GM21737 (cell line): ENCODE measurements around the gene TANK.
"Not testable (repeated sequence)": the region's sequence is repeated elsewhere in the genome, so short reads cannot be mapped to it uniquely, and the experiment has no call there.

Experiments
- ATAC-seq: cut with Tn5 transposase; IDR thresholded peaks from one replicate; pipeline ENCODE4 v1.9.1; 2021; ENCODE audit warnings: mild to moderate bottlenecking, moderate library complexity; ENCODE audit not compliant: unreplicated experiment

Gene TANK

GRCh38 chr2:161269111-161269510 lies 108.9 kb downstream of the TANK start:
- no peak for ATAC-seq

GRCh38 chr2:161273038-161273760 lies 113.0 kb downstream of the TANK start:
- ATAC-seq: peak; percentile 79

GRCh38 chr2:161278564-161279229 lies 118.5 kb downstream of the TANK start:
- ATAC-seq: not testable (repeated sequence)

DNA sequence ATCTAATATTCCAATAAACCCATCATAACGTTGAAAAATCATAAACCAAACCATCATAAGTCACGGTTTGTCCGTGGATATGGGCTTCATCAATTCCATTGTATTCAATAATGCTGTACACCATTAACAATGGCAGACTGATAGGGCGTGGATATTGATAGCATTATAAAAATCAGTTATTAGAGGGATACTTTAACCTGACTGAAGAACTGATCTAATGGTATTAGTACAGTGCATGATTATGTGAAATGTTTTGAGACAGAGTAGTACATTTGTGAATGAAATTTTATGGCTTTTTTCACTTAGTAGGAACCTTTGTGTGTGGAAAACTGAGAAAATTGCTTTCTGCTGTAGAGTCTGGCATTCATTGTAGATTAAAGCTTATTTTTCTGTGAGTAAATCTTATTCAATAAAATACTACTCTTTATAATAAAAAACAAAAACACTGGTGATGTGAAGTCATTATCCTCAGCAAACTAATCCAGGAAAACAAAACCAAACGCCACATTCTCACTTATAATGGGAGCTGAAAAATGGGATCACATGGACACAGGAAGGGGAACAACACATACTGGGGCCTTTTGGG lies 119.1 kb downstream of the TANK start:
- ATAC-seq: not testable (repeated sequence)

DNA sequence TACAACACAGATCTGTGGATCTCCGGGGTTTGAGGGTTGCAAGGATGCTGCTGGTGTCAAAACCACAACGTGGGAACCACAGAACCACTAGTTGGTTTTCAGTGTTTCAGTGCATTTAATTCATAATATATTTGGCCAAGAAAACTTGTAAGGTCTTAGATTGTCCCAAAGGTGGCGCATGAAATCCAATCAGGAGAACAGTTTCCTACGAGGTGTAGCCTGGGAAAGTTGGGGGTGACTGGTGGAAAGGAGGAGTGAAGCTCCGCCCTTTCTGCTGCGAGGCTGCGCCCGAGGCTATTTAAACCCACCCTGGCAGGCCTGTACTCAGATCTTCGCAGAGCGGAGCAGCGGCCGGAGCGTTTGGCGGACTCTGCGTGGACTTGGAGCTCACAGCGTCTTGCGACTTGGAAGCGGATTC lies 120.7 kb downstream of the TANK start:
- not testable (repeated sequence) for ATAC-seq

DNA sequence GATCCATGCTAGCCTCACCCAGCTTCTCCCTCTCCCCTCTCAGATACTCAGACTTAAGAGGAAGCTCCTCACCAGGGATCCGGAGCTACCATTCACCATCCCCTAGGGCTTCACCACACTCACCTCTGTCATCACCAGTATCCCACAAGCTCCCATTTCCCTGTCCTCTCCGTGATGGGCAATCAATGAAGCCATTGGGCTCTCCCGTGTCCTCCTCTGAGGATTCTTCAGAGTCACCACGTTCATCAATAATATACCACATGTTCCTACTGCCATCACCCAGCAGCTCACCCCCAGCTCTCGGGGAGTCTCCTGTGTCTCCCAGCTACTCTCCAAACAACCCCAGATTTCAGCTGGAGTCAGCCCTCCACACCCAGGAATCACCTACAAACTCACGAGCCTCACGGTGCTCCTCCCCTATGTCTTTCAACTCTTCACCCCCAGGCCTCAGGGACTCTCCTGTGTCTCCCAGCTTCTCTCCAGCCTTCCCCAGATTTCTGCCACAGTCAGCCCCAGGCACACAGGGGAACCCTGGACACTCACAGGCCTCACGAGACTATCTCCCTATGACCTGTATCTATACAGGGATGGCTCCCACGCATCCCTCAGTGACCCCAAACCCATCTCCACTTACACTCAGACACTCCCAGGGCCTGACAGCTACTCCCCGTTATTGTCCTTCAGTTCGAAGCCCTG lies 121.5 kb downstream of the TANK start:
- ATAC-seq: not testable (repeated sequence)

- not testable (repeated sequence) for ATAC-seq
Observed at GRCh38 chr2:161282311-161282644, 122.0 kb downstream of the TANK start.

DNA sequence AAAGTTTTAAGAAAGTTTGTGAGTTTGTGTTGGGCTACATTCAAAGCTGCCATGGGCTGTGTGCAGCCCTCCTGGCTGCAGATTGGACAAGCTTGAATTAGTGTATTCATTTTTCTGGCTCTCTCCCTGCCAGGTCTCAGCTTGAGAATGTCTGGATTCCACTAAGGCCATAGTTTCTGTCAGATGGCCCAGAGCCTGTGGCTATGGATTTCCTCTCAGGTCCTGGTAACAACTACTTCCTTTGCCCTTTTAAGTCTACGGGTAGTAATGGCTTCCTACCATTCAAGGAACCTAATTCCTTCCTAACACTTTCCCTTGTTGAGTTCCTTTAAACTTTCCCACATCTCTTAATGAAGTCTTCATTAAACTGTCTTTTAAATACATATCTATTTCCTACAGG lies 123.7 kb downstream of the TANK start:
- no peak for ATAC-seq
